ENCODE results near the gene ZNF319. TPM values are rescaled to one million over a fixed set of nuclear protein-coding genes. Genes with fewer than 3 reads are reported as not detected.

The ZNF319 gene
- total and polyA plus RNA-seq, 2 of the 13 experiments (the other 11 are each of a cell fraction or from before 2014, with no cell fraction given) = 2.4 to 3.6 TPM

DNA sequence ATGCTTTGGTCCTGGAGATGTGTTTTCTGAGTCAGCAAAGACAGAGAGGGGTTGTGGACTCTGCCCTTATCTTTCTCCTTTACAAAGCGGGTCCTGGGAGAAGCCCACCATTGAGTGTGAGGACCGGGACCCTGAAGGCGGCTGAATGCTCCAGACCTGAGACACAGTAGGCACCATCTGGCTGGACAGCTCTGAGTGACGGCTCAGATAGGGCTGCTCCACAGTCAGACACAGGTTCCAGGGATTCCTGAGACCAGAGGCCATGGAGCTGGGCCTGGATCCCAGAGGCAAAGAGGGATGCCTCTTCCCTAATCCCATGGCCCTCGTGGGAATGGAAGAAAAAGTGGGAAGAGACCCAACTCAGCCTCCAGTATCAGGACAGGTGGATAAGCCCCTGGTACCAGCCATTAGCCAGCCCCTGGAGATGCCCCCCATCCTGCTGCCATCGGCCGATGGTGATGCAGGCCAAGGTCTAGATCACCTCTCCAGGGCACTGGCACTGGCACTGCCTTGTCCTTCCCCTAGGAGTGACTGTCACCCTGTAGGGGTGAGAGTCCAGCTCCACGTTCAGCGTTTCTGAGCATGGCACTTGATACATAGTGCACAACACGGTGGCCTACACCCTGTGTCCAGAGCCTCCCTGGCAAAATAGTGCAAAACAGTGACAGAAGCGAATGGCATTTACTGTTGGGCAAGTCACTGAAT, 29.8 kb upstream of the ZNF319 start:
- intact Hi-C loops (cut with micrococcal nuclease; ENCODE audit: unreplicated experiment) = no loop called here
- CTCF ChIA-PET (ENCODE audit: low intra/inter-chr PET ratio, low total read pairs) = no interaction called here
- no peak for ATAC-seq
- Histone ChIP-seq H3K36me3 (replicated peaks in 1 of 2; ENCODE audit: control insufficient read depth in 1 of 2, insufficient read depth in 2 of 2, low read length in 2 of 2) (peaks cover 3 to 8% of the 10 kb centered on the region in 2 experiments; a peak in 2 of 5 replicates), H3K4me1 (ENCODE audit: insufficient read depth, low read length) (peaks cover 45% of the 10 kb centered on the region), H3K79me2 (ENCODE audit: insufficient read depth, low read length) (peaks cover 35% of the 10 kb centered on the region), H3K9me3 (ENCODE audit: low read length) (no peaks in the 10 kb centered on the region), H3K27me3 (ENCODE audit: control insufficient read depth in 1 of 2, insufficient read depth in 2 of 2, low read length in 2 of 2) (no peaks in the 10 kb centered on the region), H4K20me1 (ENCODE audit: insufficient read depth, low read length) (peaks cover 34% of the 10 kb centered on the region; the same call in 1 of the 2 replicates), H3K4me2 (ENCODE audit: low read depth, low read length) (no peak overlapping the region), H3K27ac (ENCODE audit: extremely low read length, insufficient read depth, low read length) (no peak overlapping the region), H3K9ac (ENCODE audit: insufficient read depth, low read depth, low read length) (no peak overlapping the region), H3K4me3 (replicated peaks in 1 of 3; ENCODE audit: insufficient read depth in 1 of 3, low read depth in 2 of 3, low read length in 3 of 3) (no peak overlapping the region), H2AFZ (ENCODE audit: low read length) (no peak overlapping the region)
- TSS peak; percentile 16 for BruUV-seq (replicated peaks)
- TF ChIP-seq SSRP1 (CRISPR knock-in tag; IDR thresholded peaks at IDR 0.05) (no peak), U2AF1 (optimal IDR thresholded peaks at IDR 0.05; ENCODE audit: low read depth, low read length) (no peak), NFIC (IDR thresholded peaks at IDR 0.05; ENCODE audit: low read length) (no peak), SRSF1 (optimal IDR thresholded peaks at IDR 0.05; ENCODE audit: low read depth, low read length) (no peak), ZNF234 (CRISPR knock-in tag; conservative IDR thresholded peaks at IDR 0.05) (no peak), RXRA (CRISPR knock-in tag; IDR thresholded peaks at IDR 0.05) (no peak), ZNF660 (CRISPR knock-in tag; IDR thresholded peaks at IDR 0.05; ENCODE audit: borderline replicate concordance, low read depth) (no peak), ZNF30 (CRISPR knock-in tag; IDR thresholded peaks at IDR 0.05) (no peak), YY1 (IDR thresholded peaks at IDR 0.05; ENCODE audit: insufficient read depth, insufficient replicate concordance, low read depth, low read length) (no peak), ZSCAN29 (CRISPR knock-in tag; conservative IDR thresholded peaks at IDR 0.05) (no peak), FOXC1 (CRISPR knock-in tag; IDR thresholded peaks at IDR 0.05; ENCODE audit: borderline replicate concordance) (no peak), CAMTA2 (CRISPR knock-in tag; IDR thresholded peaks at IDR 0.05; ENCODE audit: borderline replicate concordance) (no peak)
- TF ChIP-seq, protein P1, sequence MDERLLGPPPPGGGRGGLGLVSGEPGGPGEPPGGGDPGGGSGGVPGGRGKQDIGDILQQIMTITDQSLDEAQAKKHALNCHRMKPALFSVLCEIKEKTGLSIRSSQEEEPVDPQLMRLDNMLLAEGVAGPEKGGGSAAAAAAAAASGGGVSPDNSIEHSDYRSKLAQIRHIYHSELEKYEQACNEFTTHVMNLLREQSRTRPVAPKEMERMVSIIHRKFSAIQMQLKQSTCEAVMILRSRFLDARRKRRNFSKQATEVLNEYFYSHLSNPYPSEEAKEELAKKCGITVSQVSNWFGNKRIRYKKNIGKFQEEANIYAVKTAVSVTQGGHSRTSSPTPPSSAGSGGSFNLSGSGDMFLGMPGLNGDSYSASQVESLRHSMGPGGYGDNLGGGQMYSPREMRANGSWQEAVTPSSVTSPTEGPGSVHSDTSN (CRISPR knock-in tag; IDR thresholded peaks at IDR 0.05) = no peak
- TF ChIP-seq, protein P2, sequence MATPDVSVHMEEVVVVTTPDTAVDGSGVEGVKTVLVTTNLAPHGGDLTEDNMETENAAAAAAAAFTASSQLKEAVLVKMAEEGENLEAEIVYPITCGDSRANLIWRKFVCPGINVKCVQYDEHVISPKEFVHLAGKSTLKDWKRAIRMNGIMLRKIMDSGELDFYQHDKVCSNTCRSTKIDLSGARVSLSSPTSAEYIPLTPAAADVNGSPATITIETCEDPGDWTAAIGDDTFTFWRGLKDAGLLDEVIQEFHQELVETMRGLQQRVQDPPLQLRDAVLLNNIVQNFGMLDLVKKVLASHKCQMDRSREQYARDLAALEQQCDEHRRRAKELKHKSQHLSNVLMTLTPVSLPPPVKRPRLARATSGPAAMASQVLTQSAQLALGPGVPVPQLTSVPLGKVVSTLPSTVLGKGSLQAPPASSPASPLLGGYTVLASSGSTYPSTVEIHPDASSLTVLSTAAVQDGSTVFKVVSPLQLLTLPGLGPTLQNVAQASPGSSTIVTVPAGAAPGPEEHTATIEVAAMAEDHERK (CRISPR knock-in tag; IDR thresholded peaks at IDR 0.05; ENCODE audit: low read depth) = no peak
- TF ChIP-seq, protein P3, sequence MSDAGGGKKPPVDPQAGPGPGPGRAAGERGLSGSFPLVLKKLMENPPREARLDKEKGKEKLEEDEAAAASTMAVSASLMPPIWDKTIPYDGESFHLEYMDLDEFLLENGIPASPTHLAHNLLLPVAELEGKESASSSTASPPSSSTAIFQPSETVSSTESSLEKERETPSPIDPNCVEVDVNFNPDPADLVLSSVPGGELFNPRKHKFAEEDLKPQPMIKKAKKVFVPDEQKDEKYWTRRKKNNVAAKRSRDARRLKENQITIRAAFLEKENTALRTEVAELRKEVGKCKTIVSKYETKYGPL (CRISPR knock-in tag; IDR thresholded peaks at IDR 0.05) = no peak
- TF ChIP-seq, protein P4, sequence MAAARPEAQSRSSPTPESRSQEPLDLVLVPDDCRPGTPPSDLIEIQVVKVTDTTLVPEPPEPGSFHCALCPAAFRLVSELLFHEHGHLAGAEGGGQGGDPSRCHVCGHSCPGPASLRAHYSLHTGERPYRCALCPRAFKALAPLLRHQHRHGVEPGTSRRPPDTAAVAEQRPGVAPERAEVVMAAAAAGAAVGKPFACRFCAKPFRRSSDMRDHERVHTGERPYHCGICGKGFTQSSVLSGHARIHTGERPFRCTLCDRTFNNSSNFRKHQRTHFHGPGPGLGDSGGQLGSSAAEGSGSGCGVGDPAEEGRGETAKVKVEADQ (CRISPR knock-in tag; IDR thresholded peaks at IDR 0.05; ENCODE audit: borderline replicate concordance) = no peak
- POLR2A ChIA-PET = no interaction called here
- no peak for DNase-seq (ENCODE audit: low spot score)
- in situ Hi-C loops (cut with HindIII; ENCODE audit: extremely low pct_ligation_motif_present, low pct_unique_long_range_greater_than_20kb) = no loop called here
- no peak for FAIRE-seq
- WGBS (ENCODE audit: low lambda C conversion rate) = 91% methylated on average over 8 of the region's 11 CpGs
